Ishikawa (cell line): ENCODE results near the gene CHAF1B.

ENCODE experiments used
- CEBPB ChIP-seq: IDR thresholded peaks from 2 replicates; pipeline ENCODE4 v1.6.1; 2012
- CREB1 ChIP-seq: IDR thresholded peaks from 2 replicates; pipeline ENCODE4 v1.6.1; 2012; ENCODE audit warnings: low read depth
- EP300 ChIP-seq: IDR thresholded peaks from 2 replicates; pipeline ENCODE4 v1.6.1; 2012; ENCODE audit warnings: borderline replicate concordance
- FOXM1 ChIP-seq: IDR thresholded peaks from 2 replicates; pipeline ENCODE4 v1.6.1; 2012; ENCODE audit warnings: low read depth, borderline replicate concordance
- RAD21 ChIP-seq: IDR thresholded peaks from 2 replicates; pipeline ENCODE4 v1.6.1; 2012; ENCODE audit warnings: low read depth
- REST ChIP-seq: IDR thresholded peaks from 2 replicates; pipeline ENCODE4 v1.6.1; 2012; ENCODE audit warnings: low read depth, mild to moderate bottlenecking
- TAF1 ChIP-seq: IDR thresholded peaks from 2 replicates; pipeline ENCODE4 v1.6.1; 2012; ENCODE audit warnings: low read depth, mild to moderate bottlenecking
- TCF12 ChIP-seq: IDR thresholded peaks from 2 replicates; pipeline ENCODE4 v1.6.1; 2012; ENCODE audit warnings: low read depth
- TEAD4 ChIP-seq: IDR thresholded peaks from 2 replicates; pipeline ENCODE4 v1.6.1; 2012
- YY1 ChIP-seq: IDR thresholded peaks from 2 replicates; pipeline ENCODE4 v1.6.1; 2012; ENCODE audit warnings: low read depth
- ZBTB7A ChIP-seq: IDR thresholded peaks from 2 replicates; pipeline ENCODE4 v1.6.1; 2012; ENCODE audit warnings: low read depth

GRCh38 chr21:36411301-36411700, 26.1 kb downstream of the CHAF1B start:
- TF ChIP-seq FOXM1 (no peak), CEBPB (no peak), REST (no peak), EP300 (no peak), YY1 (no peak), TAF1 (no peak), CREB1 (no peak), TCF12 (no peak), RAD21 (no peak), TEAD4 (no peak), ZBTB7A (no peak)
